GM18505 (cell line): ENCODE data around the gene CCT8L2.
"Not testable (repeated sequence)": the region's sequence is repeated elsewhere in the genome, so short reads cannot be mapped to it uniquely, and the experiment has no call there.

Experiments used
- ATAC-seq: cut with Tn5 transposase; IDR thresholded peaks from one replicate; pipeline ENCODE4 v1.9.1; 2021; ENCODE audit not compliant: unreplicated experiment
- POLR2A ChIP-seq: IDR thresholded peaks from 4 replicates; pipeline ENCODE4 v1.6.1; 2011; ENCODE audit warnings: borderline replicate concordance; ENCODE audit not compliant: insufficient read depth, insufficient read length; ENCODE audit errors: extremely low read depth

Gene CCT8L2

DNA sequence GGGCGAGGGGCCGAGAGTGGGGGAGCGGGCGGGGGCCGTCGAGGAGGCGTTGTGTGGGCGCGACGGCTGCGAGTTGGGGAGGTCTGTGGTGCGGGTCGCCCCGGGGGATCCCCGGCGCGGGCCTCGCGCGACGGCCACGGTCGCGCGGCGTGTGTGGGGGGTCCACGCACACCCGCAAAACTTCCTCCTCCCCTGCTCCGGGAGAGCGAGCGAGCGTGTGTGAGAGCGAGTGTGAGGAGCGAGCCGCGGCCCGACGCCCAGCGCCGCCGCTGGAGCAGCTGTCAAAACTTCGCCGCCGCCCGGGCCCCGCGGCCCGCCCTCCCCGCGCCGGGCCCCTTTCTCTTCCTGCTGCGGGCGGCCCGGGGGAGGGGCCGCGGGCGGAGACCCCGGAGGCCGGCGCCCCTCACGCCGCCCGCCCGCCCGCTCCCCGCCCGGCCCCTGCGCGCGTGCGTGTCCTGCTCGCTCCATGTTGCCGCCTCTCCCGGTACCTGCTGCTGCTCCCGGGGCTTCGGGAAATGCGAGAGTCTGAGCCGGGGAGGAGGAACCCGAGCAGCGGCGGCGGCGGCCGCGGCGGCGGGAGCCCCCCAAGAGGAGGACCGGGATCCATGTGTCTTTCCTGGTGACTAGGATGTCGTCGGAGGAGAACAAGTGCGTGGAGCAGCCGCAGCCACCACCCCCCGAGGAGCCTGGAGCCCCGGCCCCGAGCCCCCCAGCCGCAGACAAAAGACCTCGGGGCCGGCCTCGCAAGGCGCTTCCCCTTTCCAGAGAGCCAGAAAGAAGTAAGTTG lies 9.0 kb upstream of the CCT8L2 start:
- no peak for TF ChIP-seq POLR2A
- no peak for ATAC-seq

GRCh38 chr22:16600644-16601436 lies 8.2 kb upstream of the CCT8L2 start:
- ATAC-seq, result not testable (repeated sequence)

- not testable (repeated sequence) for ATAC-seq
Observed at GRCh38 chr22:16599648-16600047, 7.0 kb upstream of the CCT8L2 start.

GRCh38 chr22:16595251-16595650 lies 2.6 kb upstream of the CCT8L2 start:
- ATAC-seq, result not testable (repeated sequence)

DNA sequence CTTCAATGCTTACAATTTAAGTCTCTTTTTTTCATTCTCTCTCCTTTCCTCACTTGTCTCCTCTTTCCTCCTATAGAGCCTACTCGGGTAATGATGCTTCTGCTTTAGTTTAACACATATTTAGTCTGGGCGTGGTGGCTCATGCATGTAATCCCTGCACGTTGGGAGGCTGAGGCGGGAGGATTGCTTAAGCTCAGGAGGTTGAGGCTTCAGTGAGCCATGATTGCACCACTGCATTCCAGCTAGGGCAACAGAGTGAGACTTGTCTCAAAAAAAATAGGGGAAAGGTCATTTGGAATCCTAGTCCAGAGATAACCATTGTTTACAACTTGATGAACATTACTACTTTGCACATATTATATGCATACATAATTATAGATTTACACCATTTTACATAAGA lies 1.4 kb upstream of the CCT8L2 start:
- no peak for ATAC-seq
- TF ChIP-seq POLR2A, result no peak

DNA sequence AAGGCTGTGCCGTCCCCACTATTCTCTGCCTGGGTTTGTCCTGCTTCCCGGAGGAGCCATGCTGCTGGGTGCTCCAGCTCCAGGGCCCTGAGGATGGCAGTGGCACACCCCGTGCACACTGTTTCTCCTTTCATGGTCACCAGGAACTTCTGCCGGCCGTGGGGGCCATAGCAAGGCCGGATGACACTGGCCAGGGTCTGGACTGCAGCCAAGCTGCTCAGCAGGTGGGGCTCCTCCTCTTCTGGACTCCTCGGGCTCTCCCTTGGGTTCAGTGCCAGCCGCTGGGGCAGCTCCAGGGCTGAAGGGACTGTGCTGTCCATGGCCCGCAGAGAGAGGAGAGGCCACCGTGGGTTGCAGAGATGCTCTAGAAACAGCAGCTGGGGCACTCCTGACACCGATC lies 379 bp downstream of the CCT8L2 start:
- ATAC-seq, result not testable (repeated sequence)

- not testable (repeated sequence) for ATAC-seq
Observed at GRCh38 chr22:16591136-16591535, 1.5 kb downstream of the CCT8L2 start.

DNA sequence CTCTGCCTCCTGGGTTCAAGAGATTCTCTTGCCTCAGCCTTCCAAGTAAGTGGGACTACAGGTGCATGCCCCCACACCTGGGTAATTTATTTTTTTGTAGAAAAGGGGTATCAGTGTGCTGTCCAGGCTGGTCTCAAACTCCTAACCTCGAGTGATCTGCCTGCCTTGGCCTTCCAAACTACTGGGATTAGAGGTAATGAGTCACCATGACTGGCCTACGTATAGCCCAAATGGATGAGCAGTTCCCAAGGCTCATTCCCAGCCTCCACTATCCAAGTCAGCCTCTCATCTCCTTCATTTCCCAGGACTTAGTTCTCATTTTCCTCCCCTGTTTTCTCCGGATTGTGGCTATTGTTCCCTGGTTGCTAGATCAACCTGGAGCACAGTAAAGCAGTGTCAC lies 5.6 kb downstream of the CCT8L2 start:
- TF ChIP-seq POLR2A, result no peak
- ATAC-seq, result no peak

GRCh38 chr22:16586170-16586569 lies 6.4 kb downstream of the CCT8L2 start:
- TF ChIP-seq POLR2A, result no peak
- ATAC-seq, result no peak

DNA sequence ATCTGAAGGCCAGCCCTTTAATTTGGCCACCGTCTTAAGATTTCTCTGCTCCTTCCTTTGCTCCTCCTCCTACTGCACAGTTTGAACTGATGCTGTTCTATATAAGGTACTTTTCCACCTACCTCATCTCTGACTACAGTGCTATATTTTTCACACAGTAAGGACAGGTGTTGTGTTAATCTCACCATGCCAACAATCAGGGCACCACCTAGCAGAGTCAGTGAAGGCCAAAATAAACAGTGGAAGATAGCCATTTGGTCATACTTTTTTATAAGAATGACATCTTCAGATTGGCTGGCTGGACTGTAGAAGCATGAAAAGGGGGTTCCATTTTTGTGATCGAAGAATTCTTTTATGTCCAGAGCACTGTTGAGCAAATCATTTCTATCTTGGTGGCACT lies 11.7 kb downstream of the CCT8L2 start:
- not testable (repeated sequence) for ATAC-seq

GRCh38 chr22:16569240-16569834 lies 23.3 kb downstream of the CCT8L2 start:
- not testable (repeated sequence) for ATAC-seq

- ATAC-seq, result no peak
- TF ChIP-seq POLR2A, result no peak
Observed at GRCh38 chr22:16568425-16568758, 24.2 kb downstream of the CCT8L2 start.

DNA sequence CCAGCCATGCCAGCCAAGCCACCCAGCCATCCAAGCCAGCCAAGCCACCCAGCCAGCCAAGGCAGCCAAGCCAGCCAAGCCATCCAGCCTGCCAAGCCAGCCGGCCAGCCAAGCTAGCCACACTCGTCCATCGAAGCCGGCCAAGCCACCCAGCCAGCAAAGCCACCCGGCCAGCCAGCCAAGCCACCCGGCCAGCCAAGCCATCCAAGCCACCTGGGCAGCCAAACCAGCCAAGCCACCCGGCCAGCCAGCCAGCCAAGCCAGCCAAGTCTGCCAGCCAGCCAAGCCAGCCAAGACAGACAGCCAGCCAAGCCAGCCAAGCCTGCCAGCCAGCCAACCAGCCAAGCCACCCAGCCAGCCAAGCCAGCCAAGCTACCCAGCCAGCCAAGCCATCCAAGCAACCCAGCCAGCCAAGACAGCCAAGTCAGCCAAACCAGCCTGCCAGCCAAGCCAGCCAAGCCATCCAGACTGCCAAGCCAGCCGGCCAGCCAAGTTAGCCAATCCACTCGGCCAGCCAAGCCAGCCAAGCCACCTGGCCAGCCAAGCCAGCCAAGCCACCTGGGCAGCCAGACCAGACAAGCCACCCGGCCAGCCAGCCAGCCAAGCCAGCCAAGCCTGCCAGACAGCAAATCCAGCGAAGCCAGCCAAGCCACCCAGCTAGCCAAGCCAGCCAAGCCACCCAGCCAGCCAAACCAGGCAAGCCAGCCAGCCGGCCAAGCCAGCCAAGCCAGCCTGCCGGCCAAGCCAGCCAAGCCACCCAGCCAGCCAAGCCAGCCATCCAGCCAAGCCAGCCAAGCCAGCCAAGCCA lies 24.8 kb downstream of the CCT8L2 start:
- ATAC-seq, result not testable (repeated sequence)

DNA sequence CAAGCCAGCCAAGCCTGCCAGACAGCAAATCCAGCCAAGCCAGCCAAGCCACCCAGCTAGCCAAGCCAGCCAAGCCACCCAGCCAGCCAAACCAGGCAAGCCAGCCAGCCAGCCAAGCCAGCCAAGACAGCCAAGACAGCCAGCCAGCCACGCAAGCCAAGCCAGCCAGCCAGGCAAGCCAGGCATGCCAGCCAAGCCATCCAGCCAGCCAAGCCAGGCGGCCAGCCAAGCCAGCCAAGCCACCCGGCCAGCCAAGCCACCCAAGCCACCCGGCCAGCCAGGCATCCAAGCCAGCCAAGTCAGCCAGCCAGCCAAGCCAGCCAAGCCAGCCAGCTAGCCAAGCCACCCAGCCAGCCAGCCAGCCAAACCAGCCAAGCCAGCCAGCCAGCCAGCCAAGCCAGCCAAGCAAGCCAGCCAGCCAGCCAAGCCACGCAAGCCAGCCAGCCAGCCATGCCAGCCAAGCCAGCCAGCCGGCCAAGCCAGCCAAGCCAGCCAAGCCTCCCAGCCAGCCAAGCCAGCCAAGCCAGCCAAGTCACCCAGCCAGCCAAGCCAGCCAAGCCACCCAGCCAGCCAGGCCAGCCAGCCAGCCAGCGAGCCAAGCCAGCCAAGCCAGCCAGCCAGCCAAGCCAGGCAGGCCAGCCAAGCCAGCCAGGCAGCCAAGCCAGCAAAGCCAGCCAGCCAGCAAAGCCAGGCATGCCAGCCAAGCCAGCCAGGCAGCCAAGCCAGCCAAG lies 26.0 kb downstream of the CCT8L2 start:
- not testable (repeated sequence) for ATAC-seq

GRCh38 chr22:16565585-16566420 lies 26.8 kb downstream of the CCT8L2 start:
- ATAC-seq, result not testable (repeated sequence)

GRCh38 chr22:16564837-16565584 lies 27.6 kb downstream of the CCT8L2 start:
- not testable (repeated sequence) for ATAC-seq
